HS-5 (cell line): ENCODE results near the gene LSM4.

Experiments used
- DNase-seq: peaks from one replicate; pipeline ENCODE4 v3.0.0-alpha.2; 2012; ENCODE audit warnings: low read depth

LSM4 gene

DNA sequence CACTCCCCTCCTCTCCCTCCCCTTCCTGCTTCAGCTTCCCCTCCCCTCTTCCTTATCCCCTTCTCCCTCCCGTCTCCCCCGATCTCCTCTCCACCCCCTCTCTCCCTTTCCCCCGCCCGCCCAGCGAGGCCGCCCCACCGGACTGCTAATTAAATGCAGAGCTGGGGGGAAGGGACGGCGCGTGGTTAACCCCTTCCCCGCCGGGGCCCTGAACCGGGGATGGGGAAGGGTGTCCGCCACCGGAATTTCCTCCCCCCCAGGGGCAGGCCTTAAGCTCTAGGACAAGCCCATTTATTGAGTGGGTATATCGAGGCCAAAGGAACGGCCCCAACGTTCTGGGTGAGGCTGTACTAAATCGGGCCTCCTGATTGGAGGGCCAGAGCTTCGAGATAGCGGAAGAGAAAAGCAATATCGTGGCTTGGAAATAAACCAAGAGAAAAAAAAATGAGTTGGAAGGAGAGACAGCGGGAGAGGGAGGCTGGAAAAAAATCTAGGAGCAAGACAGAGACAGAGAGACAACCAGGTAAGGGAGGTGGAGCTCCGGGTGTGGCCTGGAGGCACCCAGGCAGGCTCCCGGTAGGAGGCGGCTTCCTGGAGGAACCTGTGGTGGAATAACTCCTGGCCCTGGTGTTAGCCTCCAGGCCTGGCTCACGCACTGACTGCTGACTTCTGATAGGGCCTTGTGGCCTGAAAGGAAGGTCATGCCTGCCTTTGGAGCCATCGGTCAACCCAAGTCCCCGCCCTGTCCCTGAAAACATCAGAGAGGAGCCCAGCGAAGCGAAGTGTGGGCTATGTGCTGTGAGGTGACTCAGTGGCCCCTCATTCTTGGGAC lies 29.9 kb downstream of the LSM4 start:
- no peak for DNase-seq

DNA sequence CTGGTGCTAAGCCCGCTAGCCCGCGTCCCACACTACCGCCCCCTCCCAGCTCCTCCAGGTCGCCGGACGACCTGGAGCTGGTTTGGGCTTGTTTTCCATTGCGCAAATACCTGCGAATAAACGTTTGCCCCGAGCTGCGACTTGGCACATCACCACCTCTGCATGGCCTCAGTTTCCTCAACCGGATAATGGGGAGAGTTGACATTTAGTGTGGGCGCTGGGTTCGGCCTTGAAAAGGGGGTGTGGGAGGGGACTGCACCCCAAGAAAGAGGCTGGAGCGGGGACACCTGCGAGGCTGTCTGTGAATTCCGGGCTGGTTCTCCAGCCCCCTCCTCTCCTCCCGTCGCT lies 30.4 kb downstream of the LSM4 start:
- DNase-seq = no peak

DNA sequence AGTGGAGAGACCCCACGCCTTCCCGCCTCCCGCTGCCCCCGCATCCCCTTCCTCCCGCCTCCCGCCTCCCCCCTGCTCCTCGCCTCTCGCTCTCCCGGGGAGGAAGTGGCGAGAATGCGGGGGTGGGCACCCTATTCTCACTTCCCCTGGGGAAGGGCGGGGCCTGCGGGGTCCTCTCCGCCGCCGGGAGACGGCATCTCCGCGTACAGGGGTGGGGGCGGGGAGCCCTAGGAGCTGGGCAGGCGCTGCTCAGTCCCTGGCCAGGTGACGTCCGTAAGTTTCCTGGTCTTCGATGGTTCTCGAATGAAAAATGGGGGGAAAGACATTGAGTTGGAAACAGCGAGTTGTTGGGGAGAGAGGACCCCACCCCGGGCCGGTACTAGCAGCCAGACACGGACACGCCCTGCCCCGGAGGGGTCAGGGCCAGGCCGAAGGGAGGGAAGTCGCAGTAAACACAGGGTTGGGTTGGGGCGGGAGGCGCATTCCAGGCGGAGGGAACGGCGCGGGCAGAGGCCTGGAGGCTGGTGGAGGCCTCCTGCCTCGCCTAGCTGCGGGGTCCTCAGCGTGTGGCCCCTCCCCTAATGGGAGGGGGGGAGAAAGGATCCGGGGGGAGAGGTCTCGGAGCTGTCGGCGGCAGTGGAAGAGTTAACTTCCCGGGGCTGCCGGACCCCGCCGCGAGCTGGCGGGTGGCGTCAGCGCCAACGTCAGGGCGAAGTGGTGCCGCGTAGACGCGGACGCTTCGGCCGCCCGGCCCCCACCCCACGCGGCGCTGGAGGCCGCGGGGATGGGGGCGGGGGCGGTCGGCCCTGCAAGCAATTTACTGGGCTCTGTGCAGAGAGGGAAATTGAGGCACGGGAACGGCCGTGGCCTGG lies 31.1 kb downstream of the LSM4 start:
- no peak for DNase-seq

DNA sequence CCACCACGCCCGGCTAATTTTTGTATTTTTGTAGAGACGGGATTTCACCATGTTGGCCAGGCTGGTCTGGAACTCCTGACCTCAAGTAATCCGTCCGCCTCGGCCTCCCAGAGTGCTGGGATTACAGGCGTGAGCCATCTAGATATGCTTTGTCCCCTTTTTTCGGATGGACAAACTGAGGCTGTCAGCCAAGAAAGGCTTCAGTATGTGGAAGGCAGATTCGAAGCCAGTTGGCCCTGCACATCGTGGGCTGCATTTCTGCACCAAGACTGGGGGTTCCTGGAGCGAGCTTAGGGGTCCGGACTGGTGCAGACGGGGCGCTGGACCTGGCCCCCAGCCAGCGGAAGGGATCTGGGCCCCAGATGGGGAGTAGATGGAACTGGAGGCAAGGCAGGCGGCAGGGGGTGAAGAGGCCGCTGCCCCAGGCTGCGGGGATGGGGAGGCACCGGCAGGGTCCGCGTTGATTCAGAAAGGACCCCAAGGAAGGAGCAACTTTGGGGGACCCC lies 31.8 kb downstream of the LSM4 start:
- DNase-seq = no peak

DNA sequence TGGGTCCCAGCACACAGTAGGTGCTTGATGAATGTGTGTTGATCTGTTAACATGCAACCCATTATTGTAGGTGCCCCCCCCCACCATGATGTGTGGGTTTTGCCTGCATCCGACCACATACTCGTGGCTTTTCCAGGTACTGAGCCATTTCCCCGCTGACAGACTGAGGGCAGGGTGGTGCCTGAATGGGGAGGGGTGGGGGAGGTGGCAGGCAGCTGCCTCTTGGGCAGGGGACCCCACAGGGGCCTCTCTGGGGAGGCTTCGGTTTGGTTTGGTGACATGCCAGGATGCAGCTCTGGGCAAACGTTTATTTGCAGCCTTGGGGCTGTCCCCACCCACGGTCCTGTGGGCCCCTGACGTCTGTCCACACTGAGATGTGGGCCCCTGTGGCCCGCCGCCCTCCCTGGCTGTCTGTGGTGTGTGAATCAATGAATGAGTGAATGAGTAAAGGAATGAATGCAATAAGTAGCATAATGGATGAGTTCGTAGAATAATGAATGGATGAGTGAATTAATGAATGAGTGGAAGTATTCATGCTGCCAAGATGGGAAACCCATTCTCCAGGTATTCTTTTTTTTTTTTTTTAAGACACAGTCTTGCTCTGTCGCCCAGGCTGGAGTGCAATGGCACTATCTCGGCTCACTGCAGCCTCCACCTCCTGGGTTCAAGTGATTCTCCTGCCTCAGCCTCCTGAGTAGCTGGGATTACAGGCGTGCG lies 32.4 kb downstream of the LSM4 start:
- no peak for DNase-seq

DNA sequence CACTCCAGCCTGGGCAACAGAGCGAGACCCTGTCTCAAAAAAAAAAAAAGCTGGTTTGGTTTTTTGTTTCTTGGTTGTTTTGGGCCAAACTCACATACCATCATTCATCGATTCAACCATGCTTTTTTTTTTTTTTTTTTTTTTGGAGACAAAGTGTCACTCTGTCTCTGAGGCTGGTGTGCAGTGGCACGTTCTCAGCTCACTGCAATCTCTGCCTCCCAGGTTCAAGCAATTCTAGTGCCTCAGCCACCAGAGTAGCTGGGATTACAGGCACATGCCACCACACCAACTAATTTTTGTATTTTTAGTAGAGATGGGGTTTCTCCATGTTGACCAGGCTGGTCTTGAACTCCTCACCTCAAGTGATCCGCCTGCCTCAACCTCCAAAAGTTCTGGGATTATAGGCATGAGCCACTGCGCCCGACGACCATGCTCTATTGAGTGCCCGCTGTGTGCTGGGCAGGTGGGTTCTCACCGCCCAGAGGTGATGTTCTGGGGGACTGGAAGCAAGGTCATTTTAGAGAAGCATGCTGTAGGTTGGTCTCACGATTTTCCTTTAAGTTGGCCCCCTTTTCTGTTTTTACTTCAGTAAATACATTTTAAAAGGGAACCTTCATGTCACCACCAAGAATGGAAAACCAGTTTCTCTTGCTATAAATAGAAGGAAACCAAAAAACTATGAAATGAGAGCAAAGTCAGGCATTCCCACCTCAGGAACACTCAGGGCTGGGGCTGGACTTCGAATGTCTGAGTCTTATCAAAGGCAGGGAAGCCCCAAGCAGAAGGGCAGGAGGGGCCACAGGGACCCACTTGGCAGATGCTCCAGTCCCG lies 33.2 kb downstream of the LSM4 start:
- DNase-seq = no peak

DNA sequence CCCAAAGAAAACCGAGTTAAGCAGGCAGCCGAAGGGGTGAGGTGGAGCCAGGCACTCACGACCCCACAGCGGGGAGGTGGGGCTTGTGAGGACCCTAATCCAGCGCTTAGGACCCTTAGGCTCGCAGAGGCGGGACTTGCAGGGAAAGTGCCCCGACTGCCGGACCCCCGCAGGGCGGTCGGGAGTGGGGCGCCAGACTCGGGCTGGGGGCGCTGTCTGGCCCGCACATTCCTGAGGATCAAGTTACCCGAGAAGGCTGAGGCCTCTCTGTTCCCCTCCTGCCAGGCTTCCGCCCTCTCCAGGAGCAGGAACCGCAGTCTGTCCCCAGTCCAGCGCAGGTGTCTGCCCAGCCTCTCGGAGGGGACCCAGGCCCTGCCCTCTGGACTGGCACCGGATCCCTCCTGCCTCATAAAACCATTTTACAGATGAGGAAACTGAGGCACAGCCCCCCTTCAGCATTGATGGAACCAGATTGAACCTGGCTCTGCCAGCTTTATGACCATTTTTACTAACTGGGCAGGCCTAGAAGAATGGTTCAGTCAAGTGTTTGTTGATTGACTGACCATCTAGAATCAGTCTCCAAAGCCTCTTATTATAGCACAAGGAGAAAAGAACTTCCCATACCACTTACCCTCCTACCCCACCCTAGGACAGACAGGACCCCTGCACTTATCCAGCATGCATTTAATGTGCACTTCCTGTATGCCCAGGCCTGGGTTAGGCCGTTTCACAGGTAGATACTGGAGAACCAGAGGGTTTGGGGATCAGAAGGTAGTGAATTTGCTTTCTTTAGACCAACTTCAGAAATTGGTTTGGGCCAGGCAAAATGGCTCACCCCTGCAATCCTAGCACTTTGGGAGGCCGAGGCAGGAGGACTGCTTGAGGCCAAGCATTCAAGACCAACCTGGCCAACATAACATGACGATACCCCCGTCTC lies 34.8 kb downstream of the LSM4 start:
- no peak for DNase-seq

DNA sequence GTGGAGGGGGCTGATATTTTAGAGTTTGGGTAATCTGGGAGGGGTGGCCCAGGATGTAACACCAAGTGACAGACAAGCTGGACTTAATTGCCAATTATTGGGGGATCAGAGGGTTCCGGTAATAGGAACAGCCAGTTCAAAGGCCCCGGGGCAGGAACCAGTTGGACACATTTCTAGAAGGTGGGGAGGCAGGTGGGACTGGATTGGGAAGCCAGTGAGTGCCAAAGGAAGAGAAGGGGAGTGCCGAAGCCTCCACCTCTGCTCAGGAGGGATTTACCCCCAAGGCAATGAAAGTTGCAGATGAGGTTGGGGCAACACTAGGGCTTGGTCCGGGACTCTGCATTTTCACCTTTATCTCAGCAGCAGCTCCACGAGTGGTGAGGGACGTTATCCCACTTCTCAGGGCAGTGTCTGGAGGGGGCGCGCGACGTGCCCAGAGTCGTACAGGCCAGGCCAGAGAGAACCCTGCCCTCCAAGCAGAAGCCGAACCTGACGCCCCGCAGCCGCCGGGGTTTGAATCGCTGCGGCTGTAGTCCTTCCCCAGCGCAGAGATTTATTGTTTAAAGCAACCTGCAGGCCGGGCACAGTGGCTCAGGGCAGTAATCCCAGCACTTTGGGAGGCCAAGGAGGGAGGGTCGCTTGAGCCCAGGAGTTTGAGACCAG lies 35.8 kb downstream of the LSM4 start:
- no peak for DNase-seq

DNA sequence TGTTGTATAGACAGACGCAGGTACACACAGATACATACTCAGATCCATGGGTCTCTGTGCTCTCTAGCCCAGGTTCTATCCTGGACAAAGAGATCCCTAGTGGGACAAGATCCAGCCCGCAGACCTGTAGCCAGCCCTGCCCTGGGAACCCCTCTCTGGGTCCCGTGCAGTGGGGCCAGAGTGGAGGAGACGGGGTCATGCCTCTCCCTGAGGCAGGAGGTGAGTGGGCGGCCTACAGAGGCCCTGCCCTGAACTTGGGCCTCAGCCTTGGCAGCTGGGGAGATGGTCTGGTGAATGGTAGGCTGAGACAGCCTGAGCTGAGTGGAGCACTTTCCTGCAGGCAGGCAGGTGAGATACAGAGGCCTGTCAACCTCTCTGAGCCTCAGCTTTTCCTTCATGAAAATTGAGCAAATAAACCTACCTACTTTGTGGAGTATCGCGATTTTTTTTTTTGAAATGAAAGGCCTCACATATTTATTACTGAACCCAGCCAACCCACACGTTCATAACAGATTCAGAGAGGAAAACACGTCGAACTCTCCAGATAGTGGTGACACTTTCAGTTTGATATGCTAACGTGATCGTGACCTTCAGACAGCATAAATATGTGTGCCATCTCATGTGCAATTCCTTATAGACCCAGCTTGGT lies 38.0 kb downstream of the LSM4 start:
- DNase-seq = no peak

DNA sequence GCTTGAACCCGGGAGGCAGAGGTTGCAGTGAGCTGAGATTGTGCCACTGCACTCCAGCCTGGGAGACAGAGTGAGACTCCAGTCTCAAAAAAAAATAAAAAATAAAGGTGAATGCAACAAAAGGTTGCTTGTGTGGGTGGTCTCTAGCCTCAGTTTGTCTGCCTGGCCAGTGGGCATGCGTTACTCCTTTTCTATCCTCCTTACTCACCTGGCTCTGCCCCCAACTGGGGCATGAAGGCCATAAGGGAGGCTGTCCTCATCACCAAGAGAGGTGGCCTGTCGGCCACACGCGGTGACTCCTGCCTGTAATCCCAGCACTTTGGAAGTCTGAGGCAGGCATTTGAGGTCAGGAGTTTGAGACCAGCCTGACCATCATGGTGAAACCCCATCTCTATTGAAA lies 39.5 kb downstream of the LSM4 start:
- no peak for DNase-seq

DNA sequence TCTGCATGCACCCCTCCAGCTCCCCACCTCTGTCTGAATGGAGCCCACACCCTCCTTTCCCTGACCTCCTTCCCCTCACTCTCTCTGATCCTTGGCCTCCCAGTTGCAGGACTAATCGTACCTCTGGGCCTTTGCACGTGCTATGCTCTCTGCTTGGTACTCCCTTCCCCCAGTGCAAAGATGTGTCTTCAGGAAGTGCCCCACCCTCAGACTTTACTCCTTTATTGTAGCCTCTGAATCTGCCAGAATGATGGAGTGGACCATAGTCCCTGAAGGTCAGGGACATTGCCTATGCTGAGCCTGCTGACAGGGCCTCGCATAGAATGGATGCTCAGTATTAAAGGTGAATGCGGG lies 40.1 kb downstream of the LSM4 start:
- DNase-seq = no peak

DNA sequence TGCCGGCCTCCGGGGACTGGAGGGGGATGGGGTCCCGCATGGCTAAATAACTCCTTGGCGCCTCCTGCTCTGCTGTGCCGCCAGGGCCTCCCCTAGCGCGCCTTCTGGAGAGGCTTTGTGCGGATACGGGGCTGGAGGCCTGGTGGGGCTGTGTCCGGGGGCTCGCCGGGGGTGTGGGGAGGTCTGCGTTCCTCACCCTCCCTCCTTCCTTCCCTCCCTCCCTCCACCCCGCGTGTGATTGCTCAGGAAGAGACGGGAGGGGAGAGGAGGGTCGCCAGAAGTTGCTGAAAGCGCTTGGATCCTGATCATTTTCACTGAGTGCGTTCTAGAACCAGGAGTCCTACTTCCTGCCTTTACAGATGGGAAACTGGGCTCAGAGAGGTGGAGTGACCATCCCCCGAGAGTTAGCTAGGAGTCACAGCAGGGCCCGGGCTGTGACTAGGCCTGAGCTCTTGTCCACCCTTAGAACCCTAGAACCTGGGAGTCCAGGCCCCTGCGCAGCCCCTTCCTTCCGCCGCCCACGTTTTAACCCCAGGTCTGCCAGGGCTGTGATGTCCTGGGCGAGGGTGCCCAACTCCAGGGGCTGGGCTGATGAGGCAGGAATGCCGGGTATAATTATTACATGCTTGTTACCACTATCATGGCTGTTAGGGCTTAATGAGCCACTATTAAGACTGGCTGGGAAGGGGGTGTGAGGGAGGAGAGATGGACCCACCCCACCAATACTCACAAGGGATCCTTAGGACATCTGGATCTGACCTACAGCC lies 40.7 kb downstream of the LSM4 start:
- DNase-seq = no peak

DNA sequence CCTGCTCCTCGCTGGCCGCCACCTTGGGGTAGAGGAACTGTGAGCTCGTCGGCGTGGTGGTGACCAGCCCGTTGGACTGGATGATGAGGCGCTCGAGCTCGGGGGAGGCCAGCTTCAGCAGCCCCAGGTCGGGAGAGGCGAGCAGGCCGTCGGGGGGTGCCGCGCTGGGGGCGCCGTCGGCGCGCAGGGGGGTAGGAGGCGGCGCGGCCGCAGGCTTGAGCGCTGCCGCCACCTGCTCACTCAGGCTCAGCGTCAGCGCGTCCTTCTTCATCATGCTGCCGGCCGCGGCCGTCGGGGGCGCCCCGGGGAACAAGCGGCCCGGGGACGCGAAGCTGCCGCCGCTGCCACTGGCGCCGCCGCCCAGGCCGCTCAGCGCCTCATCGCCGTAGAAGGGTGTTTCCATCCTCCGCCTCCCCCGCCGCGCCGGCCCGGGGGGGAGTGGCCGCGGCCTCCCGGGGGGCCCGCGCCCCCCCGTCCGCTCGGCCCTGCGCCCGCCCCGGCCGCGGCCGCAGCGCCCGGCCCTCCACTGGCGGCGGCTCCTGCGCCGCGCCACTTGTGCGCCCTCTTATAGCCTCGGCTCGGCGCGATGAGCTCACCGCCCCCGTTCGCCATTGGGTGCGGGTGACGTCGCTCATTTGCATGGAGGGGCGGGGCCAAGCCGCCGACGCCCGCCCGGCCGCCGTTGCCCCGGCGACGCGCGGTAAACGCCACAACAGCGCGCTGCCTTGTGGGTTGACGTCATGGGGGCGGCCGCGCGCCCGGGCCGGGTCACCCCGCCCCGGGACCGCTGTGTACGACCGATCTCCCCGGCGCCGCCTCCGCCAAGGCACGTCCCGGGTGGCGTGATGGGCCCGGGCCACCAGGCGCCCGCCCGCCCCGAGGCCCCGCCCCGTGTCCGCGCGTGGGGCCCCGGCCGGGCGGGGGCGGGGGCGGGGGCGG lies 41.5 kb downstream of the LSM4 start, which contains the start of gene JUND:
Gene JUND, minus strand, starts transcription at position 541 of the 939 bp plus-strand sequence. Its CDS starts 138 bp downstream, at position 403.
- peak; percentile 76 for DNase-seq

DNA sequence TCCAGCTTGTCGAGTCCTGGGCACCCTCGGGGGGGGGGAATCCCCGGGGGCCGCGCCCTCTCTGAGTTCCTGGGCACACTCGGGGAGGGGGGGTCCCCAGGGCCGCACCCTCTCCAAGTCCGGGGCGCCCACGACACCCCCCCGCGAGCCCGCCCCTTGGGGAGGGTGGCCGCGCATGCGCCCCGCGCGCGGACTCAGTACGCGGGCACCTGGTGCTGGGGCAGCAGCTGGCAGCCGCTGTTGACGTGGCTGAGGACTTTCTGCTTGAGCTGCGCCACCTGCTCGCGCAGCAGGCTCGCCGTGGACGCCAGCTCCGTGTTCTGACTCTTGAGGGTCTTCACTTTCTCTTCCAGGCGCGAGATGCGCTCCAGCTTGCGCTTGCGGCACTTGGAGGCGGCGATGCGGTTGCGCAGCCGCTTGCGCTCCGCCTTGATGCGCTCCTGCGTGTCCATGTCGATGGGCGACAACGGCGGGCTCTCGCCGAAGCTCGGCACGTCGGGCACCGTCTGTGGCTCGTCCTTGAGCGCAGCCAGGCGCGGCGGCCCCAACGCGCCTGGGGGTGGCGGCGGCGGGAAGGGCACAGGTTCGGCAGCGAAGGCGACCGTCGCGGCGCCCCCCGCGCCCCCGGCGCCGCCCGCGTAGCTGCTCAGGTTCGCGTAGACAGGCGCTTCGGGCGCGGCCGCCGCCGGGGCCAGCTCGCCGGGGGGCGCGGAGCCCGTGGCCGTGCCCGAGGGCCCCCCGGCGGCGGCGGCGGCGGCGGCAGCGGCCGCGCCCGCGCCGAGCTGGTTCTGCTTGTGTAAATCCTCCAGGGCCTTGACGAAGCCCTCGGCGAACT lies 42.4 kb downstream of the LSM4 start:
- no peak for DNase-seq

DNA sequence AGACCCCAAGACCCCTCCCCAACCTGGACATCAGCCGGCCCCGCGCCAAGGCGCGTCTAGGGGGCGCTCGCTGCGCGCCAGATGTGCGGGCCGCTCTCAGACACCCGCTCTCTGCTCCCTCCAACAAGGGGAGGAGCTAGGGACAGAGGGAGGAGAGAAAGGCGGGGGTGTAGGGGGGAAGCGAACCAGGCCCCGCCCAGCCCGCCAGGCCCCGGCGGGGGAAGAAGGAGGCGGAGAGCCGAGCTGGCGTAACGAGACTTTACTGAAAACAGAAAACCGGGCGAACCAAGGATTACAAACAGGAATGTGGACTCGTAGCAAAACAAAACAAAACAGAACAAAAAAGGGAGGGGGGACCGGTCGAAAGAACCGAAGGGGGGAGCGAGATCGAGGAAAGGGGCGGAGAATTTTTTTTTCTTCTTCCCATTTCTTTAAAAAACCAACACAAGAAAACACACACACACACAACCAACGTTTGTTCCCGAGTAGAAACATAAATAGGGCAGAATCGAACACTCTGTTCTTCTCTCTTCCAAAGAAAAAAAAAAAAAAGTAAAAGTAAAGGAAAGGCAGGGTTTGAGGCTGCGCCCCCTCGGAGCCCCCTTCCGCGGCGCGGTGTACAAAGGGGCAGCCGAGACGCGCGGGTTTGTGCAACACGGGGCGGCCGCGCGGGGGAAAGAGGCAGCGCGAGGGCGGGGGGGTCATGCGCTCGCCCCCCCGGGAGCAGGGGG lies 43.2 kb downstream of the LSM4 start:
- DNase-seq = peak; percentile 71

DNA sequence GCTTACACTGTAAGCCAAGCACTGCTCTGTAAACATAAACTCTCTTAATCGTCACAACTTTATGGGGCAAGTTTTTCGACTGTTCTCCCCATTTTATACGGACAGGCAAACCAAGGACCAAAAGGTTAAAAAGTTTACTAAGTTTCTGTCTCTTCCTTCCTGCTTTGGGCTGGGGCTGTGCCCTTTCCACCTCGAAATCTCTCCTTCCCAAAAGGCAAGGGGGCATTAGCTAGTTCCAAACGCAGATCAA lies 43.7 kb downstream of the LSM4 start:
- no peak for DNase-seq
